Right cardiac atrium (tissue), 5 donors: Measurements from ENCODE around the gene SEC23IP. TPM values are rescaled to one million over a fixed set of nuclear protein-coding genes. Genes with fewer than 3 reads are reported as not detected.
"Not testable (repeated sequence)": the region's sequence is repeated elsewhere in the genome, so short reads cannot be mapped to it uniquely, and the experiment has no call there.

Source experiments
- ATAC-seq, 2 donors: fragments of 200-7000 bp; cut with Tn5 transposase; one replicate each; pipeline versions ENCODE4 v1.8.0 to v1.9.1; 2020; ENCODE audit warnings: moderate library complexity in 2 of 2, mild to moderate bottlenecking in 1 of 2
- DNase-seq, 3 donors: peaks; one replicate each; pipeline ENCODE4 v3.0.0-alpha.2; 2020
- H3K27ac ChIP-seq: one replicate; pipeline ENCODE4 v1.5.1; 2013; ENCODE audit warnings: mild to moderate bottlenecking, low read length, control low read depth, moderate library complexity
- H3K27me3 ChIP-seq: one replicate; pipeline ENCODE4 v1.6.1; 2013; ENCODE audit not compliant: control insufficient read depth, insufficient read depth
- H3K4me1 ChIP-seq: one replicate; pipeline ENCODE4 v1.6.1; 2013; ENCODE audit warnings: low read length; ENCODE audit not compliant: control insufficient read depth, insufficient read depth
- H3K4me3 ChIP-seq: one replicate; pipeline ENCODE4 v1.5.1; 2013; ENCODE audit warnings: low read length, control low read depth
- H3K9me3 ChIP-seq: one replicate; pipeline ENCODE4 v1.6.1; 2013; ENCODE audit warnings: low read length; ENCODE audit not compliant: control insufficient read depth
- WGBS: extraction: QIAGEN DNeasy Blood & Tissue Kit; methylation state at CpG from one replicate; pipeline ENCODE4 v1.1.7; 2013; 5-methylcytosine and 5-hydroxymethylcytosine counted together
- intact Hi-C, 4 donors: fragments of 100-400 bp; cut with DNase I; formaldehyde crosslinking; loops; one replicate each; pipeline versions ENCODE4 v1.11.0 to v1.14.0; 2022 to 2023
- polyA plus RNA-seq: library from polyadenylated mRNA; stranded (reverse); fragments of 200-250 nt; gene quantifications from one replicate; pipeline ENCODE4 v1.2.3, GENCODE V29; 2013
- total RNA-seq, 4 donors: library from RNA; stranded (reverse); fragmentation: NEBNext Ultra II Directional; extraction: Animal tissue kit (Norgen Biotek cat#: 25700); gene quantifications; one replicate each; pipeline ENCODE4 v1.2.1, GENCODE V29; 2021
- donor health status: healthy with polysubstance abuse.
- donor health status: DM: no; HTN: yes; CAD: no.
- donor health status: DM: no; HTN: no; CAD: no.
- donor health status: DM: no; HTN: yes; CAD: no; lungs with severe emphysema.
- donor health status: DM: yes; HTN: yes; CAD: no.

The SEC23IP gene
- total and polyA plus RNA-seq, 5 donors = 6.9 to 41.9 (median 29.8) TPM

GRCh38 chr10:119883901-119884611 is 8.5 kb upstream of the SEC23IP start:
- H3K4me1 ChIP-seq, DNase-seq, H3K4me3 ChIP-seq, H3K9me3 ChIP-seq, H3K27ac ChIP-seq, H3K27me3 ChIP-seq, intact Hi-C loops, ATAC-seq: not testable (repeated sequence)
- 78% methylated on average over 11 of the region's 11 CpGs for WGBS

GRCh38 chr10:119886070-119886469 is 6.5 kb upstream of the SEC23IP start:
- intact Hi-C loops, H3K4me3 ChIP-seq, H3K9me3 ChIP-seq, H3K4me1 ChIP-seq, H3K27ac ChIP-seq, H3K27me3 ChIP-seq, DNase-seq, ATAC-seq: not testable (repeated sequence)
- WGBS = 91% methylated on average over 6 of the region's 6 CpGs

- DNase-seq, H3K9me3 ChIP-seq, H3K27me3 ChIP-seq, ATAC-seq, intact Hi-C loops, H3K27ac ChIP-seq, H3K4me1 ChIP-seq, H3K4me3 ChIP-seq: not testable (repeated sequence)
- WGBS = 79% methylated on average over 3 of the region's 3 CpGs
These were observed 3.8 kb upstream of the SEC23IP start for GRCh38 chr10:119888715-119889114.

GRCh38 chr10:119889201-119889600 is 3.3 kb upstream of the SEC23IP start:
- H3K27me3 ChIP-seq, H3K4me3 ChIP-seq, H3K27ac ChIP-seq, H3K9me3 ChIP-seq, ATAC-seq, DNase-seq, H3K4me1 ChIP-seq, intact Hi-C loops: not testable (repeated sequence)
- 73% methylated on average over 3 of the region's 3 CpGs for WGBS

GRCh38 chr10:119890307-119890706 is 2.2 kb upstream of the SEC23IP start:
- H3K4me3 ChIP-seq, H3K27ac ChIP-seq, ATAC-seq, H3K27me3 ChIP-seq, DNase-seq, H3K4me1 ChIP-seq, intact Hi-C loops, H3K9me3 ChIP-seq: not testable (repeated sequence)
- whole genome bisulfite sequencing = 81% methylated on average over 4 of the region's 4 CpGs

GRCh38 chr10:119891849-119892187 is 712 bp upstream of the SEC23IP start:
- WGBS = 55% methylated on average over 14 of the region's 14 CpGs
- H3K4me1 ChIP-seq, H3K27me3 ChIP-seq, H3K27ac ChIP-seq, ATAC-seq, intact Hi-C loops, H3K9me3 ChIP-seq: not testable (repeated sequence)
- H3K4me3 ChIP-seq = peak overlapping the region; percentile 84
- peak in 1 of 3 donors; percentile 68 for DNase-seq

GRCh38 chr10:119893074-119893473 is 544 bp downstream of the SEC23IP start:
- Histone ChIP-seq H3K27me3 (no peaks in the 10 kb centered on the region), H3K27ac (peak overlapping the region; percentile 25), H3K4me3 (peak overlapping the region; percentile 84), H3K9me3 (no peaks in the 10 kb centered on the region), H3K4me1 (no peaks in the 10 kb centered on the region)
- DNase-seq = no peak
- no peak for ATAC-seq
- 5% methylated on average over 9 of the region's 9 CpGs for WGBS
- intact Hi-C loops = no loop called here

- Histone ChIP-seq H3K4me1 (no peaks in the 10 kb centered on the region), H3K9me3 (no peaks in the 10 kb centered on the region), H3K27me3 (no peaks in the 10 kb centered on the region), H3K27ac (no peak overlapping the region), H3K4me3 (no peak overlapping the region)
- WGBS = 96% methylated on average over 3 of the region's 3 CpGs
- ATAC-seq (no peak), DNase-seq (no peak)
- intact Hi-C loops = no loop called here
These were observed 1.4 kb downstream of the SEC23IP start for GRCh38 chr10:119893845-119894427.

GRCh38 chr10:119896061-119896655 is 3.6 kb downstream of the SEC23IP start:
- no peaks in the 10 kb centered on the region for H3K27me3 ChIP-seq
- H3K27ac ChIP-seq = no peak overlapping the region
- no peak overlapping the region for H3K4me3 ChIP-seq
- no peaks in the 10 kb centered on the region for H3K4me1 ChIP-seq
- WGBS = 24% methylated on average over 4 of the region's 4 CpGs
- ATAC-seq (no peak), DNase-seq (no peak)
- intact Hi-C loops = no loop called here
- H3K9me3 ChIP-seq = no peaks in the 10 kb centered on the region

- WGBS = 53% methylated on average over 9 of the region's 9 CpGs
- intact Hi-C loops = no loop called here
- H3K27ac ChIP-seq = peak overlapping the region; percentile 20
- no peak overlapping the region for H3K4me3 ChIP-seq
- no peaks in the 10 kb centered on the region for H3K27me3 ChIP-seq
- DNase-seq (peak; percentile 79 to 90 (median 83)), ATAC-seq (peak; percentile 44 to 46)
- no peaks in the 10 kb centered on the region for H3K9me3 ChIP-seq
- H3K4me1 ChIP-seq = no peaks in the 10 kb centered on the region
These were observed 4.6 kb downstream of the SEC23IP start for GRCh38 chr10:119896937-119897770.

- H3K9me3 ChIP-seq = no peaks in the 10 kb centered on the region
- intact Hi-C loops = no loop called here
- DNase-seq (no peak), ATAC-seq (no peak)
- WGBS = 90% methylated on average over 4 of the region's 4 CpGs
- H3K4me1 ChIP-seq = no peaks in the 10 kb centered on the region
- no peak overlapping the region for H3K27ac ChIP-seq
- H3K27me3 ChIP-seq = no peaks in the 10 kb centered on the region
- H3K4me3 ChIP-seq = no peak overlapping the region
These were observed 6.0 kb downstream of the SEC23IP start for GRCh38 chr10:119898577-119898976.
